Measurements from ENCODE around the gene CATSPERB.
"Not testable (repeated sequence)": the region's sequence is repeated elsewhere in the genome, so short reads cannot be mapped to it uniquely, and the experiment has no call there.

Gene CATSPERB

DNA sequence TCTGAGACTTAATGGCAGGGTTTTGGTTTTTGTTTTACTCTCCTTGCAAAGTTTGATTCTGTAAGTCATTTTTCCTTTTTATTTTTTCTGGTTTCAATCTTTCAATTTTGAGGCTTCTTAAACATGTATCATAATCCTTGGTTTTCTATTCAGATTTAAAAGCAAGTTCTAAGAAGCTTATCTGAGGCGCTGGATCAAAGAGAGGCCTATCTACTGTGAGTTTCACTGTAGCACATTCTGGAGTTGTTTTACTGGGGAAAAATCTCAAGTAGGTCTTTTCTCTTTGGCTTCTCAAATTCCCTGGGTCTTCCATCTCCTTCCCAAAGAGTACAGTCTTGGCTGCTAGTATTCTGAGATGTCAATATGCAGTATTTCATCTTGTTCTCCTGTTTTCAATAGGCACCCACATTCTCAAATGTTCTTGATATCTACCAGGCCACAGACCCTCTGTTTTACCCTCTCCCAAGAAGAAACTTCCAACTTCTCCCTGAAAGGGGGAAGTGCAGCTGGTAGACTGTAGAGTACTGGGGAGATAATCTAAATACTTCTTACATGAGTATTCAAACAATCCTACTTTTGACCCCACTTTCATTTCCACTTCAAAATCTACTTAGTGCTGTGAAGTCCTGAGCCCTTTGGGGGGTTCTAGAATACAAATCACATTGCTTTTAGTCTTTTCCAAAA is 10.9 kb upstream of the CATSPERB start:
- no peak for DNase-seq (ENCODE audit: low read depth)
- TF ChIP-seq CTCF (IDR thresholded peaks at IDR 0.05; ENCODE audit: low read depth, low read length, missing control alignments) = no peak
- in situ Hi-C loops (cut with HindIII; ENCODE audit: low sequenced_read_pairs) = no loop called here

GRCh38 chr14:91739867-91740266 is 8.0 kb upstream of the CATSPERB start:
- in situ Hi-C loops (cut with HindIII; ENCODE audit: low sequenced_read_pairs); DNase-seq (ENCODE audit: low read depth); H3K4me3 ChIP-seq (ENCODE audit: low read depth, low read length): not testable (repeated sequence)

More for the DNA sequence above, 10.9 kb upstream of the CATSPERB start:
- no peak overlapping the region for H3K4me3 ChIP-seq (ENCODE audit: low read depth, low read length)

DNA sequence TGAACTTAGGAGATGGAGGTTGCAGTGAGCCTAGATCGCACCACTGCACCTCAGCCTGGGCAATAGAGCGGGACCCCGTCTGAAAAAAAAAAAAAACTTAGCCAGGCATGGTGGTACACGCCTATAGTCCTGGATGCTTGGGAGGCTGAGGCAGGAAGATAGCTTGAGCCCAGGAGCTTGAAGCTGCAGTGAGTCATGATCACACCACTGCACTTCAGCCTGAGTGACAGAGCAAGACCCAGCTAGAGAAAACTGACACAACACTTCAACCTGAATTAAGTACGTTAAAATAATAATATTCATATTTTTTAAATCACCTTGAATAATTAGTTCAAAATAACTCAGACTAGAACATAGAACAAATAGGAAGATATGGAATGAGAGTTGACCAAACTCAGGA is 5.7 kb upstream of the CATSPERB start:
- H3K4me3 ChIP-seq (ENCODE audit: low read depth, low read length) = no peak overlapping the region
- no peak for TF ChIP-seq CTCF (IDR thresholded peaks at IDR 0.05; ENCODE audit: low read depth, low read length, missing control alignments)
- in situ Hi-C loops (cut with HindIII; ENCODE audit: low sequenced_read_pairs) = no loop called here
- DNase-seq (ENCODE audit: low read depth) = no peak

DNA sequence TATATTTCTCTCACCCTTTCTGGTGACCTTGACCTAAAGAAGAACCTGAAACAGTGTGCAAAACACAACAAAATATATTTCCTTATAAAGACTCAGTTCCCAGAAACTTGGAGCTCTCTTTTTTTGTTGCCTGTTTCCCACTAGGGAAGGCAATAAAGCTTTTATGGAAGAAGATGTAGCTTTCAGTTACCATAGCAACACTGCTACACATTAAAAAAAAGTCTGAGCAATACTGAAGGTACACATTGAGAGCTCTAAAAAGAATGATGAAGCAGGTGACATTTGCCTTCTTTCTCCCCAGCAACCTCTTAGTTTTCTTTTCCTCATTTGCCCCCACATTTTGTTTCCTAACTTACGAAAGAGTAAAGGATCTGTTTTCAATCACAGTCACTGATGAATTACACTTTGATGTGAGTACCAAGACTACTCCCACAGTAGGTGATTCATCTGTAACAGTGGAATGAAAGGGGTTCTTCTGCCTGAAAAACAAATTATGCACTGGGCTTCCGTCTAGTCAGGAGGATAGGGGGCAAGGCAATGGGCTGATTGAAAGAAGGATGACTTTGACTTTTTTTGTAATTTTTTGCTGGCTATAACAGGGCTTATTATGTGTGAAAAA is 1.1 kb upstream of the CATSPERB start:
- no peak for DNase-seq (ENCODE audit: low read depth)
- TF ChIP-seq CTCF (IDR thresholded peaks at IDR 0.05; ENCODE audit: low read depth, low read length, missing control alignments) = no peak
- in situ Hi-C loops (cut with HindIII; ENCODE audit: low sequenced_read_pairs) = no loop called here

GRCh38 chr14:91732439-91732838 is 553 bp upstream of the CATSPERB start:
- no peak for DNase-seq (ENCODE audit: low read depth)
- no peak for TF ChIP-seq CTCF (IDR thresholded peaks at IDR 0.05; ENCODE audit: low read depth, low read length, missing control alignments)
- no peak overlapping the region for H3K4me3 ChIP-seq (ENCODE audit: low read depth, low read length)
- in situ Hi-C loops (cut with HindIII; ENCODE audit: low sequenced_read_pairs) = no loop called here

More for the DNA sequence above, 1.1 kb upstream of the CATSPERB start:
- H3K4me3 ChIP-seq (ENCODE audit: low read depth, low read length) = no peak overlapping the region

DNA sequence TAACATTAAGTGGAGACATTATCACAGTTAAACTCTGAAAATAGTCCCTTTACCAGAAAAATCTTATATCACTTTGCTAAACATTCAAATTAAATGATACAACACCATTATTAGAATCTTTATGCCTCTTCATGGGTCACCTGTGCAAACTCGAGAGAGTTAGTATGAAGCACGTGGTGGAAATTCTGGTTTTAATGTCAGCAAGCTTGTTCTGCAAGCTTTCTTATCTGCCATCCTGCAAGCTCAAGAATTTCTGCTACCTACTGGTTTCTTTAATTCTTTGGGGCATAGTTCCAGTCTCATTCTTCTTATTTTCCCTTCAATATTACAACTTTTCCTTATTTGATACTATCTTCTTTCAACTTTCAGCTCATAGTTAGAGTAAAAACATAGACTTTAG is 868 bp downstream of the CATSPERB start:
- no peak for TF ChIP-seq CTCF (IDR thresholded peaks at IDR 0.05; ENCODE audit: low read depth, low read length, missing control alignments)
- H3K4me3 ChIP-seq (ENCODE audit: low read depth, low read length) = no peak overlapping the region
- DNase-seq (ENCODE audit: low read depth) = no peak
- in situ Hi-C loops (cut with HindIII; ENCODE audit: low sequenced_read_pairs) = no loop called here

DNA sequence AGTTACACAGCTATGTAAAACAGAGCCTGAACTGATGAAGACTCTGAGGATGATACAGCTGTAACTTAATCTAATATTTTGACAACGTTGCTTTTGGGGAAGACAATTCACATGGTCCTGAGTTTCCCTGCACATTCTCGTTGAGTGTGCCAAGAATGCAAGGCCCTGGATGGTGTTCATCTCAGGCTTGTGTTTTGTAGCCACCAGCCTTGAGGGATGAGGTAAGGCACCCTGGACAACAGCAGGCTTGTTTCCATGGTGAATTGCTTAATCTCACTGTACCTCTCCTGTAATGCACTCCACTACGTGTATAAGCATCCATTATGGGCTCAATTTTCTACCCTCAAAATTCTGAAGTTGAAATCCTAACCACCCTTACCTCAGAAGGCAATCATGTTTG is 2.1 kb downstream of the CATSPERB start:
- in situ Hi-C loops (cut with HindIII; ENCODE audit: low sequenced_read_pairs) = no loop called here
- DNase-seq (ENCODE audit: low read depth) = no peak
- H3K4me3 ChIP-seq (ENCODE audit: low read depth, low read length) = no peak overlapping the region
- TF ChIP-seq CTCF (IDR thresholded peaks at IDR 0.05; ENCODE audit: low read depth, low read length, missing control alignments) = no peak
